HG03139 (cell line): ENCODE results near the gene PBX4.

Experiments used
- ATAC-seq: cut with Tn5 transposase; IDR thresholded peaks from one replicate; pipeline ENCODE4 v1.9.1; 2021; ENCODE audit not compliant: unreplicated experiment

Gene PBX4

DNA sequence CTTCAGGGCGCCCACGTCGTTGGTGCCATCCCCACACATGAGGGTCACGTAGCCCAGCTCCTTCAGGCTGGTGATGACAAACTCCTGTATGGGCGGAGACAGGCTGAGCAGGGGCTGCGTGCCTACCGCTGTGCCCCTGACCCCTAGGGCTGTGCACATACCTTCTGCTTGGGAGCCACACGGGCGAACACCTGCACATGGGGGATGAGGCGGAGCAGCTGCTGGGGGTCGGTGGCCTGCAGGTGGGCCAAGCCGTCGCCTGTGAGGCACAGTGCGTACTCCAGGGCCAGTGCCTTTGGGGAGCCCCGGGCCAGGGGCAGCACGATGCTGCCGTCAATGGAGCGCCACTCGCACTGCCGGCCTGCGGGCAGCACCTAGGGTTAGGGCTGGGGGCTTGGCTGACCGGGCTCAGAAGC lies 31.1 kb upstream of the PBX4 start:
- no peak for ATAC-seq

DNA sequence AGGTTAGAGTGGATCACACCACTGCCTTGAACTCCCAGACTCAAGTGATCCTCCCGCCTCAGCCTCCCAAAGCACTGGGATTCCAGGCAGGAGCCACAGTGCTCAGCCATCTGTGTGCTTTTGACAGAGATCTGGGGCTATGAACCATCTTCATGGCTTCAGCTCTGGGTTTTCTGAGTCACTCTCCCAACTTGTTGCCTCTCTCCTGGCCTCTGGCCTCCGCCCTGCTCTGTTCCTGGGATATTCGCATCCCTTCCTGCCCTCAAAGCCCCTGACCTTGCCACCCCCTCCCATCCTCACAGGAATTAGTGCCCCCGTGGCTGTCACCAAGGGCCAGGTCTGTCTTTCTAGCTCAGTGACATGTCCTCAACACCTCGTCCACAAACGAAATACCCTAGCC lies 30.7 kb upstream of the PBX4 start:
- ATAC-seq = no peak

GRCh38 chr19:19647037-19647835 lies 28.7 kb upstream of the PBX4 start:
- ATAC-seq = no peak

DNA sequence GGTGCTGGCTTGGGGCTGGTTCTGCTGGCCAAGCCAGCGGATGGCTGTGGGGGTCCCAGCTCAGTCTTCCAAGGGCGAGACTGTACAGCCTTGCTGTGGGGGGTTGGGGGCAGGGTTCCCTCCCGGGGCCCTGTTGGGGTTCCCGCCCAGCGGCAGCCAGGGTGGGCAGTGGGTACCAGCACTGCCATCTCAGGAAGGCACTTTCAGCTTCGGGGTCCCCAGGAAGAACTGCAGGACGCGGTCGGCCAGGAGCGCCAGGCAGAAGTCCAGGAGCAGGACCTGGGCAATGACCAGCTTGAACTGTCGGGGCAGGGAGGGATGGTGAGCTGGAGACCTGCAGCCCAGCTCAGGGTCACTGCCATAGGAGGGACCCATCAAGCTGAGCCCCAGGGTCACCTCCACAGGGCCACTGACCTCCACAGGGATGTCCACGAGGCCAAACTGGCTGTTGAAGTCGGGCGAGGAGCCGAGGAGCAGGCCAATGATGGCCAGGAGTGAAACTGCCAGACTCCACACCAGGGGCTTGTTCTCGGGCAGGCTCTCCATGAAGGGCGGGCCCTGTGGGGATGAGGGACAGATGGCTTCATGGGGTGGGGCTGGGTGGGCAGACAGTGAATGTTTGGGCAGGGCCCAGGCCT lies 26.9 kb upstream of the PBX4 start:
- ATAC-seq = no peak

GRCh38 chr19:19644054-19644388 lies 25.5 kb upstream of the PBX4 start:
- ATAC-seq = no peak

DNA sequence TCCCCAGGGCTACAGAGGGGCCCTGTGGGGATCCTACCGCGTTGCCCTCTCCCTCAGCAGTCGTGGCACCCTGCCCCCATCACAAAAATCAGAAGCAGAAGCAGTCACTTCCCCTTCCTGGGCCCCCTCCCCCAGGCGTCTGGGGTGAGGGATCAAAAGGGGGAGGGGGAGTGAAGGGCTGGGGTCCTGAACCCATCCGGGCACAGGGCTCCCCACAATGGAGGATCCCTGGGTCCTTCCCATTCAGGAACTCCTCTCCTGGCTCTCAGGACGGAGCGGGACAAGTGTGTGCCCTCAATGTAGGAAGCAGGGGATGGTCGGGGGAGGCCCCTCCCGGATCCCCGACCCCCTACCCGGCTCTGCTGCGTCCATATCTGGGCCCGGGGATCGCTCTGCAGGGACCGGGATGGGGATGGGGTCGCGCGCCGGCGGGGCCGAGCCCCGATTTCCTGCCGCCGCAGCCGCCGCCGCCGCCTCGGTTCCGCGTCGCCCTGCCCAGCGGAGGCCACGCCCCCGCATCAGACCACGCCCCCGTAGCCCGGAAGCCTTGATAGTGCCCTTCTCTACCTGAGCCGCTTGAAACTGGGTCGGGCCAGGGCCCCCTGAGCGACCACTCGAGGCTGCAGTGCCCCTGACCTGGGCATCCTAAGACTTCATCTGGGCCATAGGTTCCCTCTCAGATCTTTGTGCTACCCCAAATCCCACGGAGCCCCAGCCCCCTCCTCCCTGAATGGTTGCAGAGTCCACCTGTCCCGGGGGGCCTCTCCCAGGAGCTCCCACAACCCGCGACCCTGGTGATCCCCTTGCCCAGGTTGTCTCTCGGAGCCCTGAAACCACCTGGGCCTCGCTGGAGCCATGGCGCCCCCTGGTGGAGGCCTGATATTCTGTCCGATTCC lies 24.9 kb upstream of the PBX4 start, which contains the start of gene GMIP:
Gene GMIP, minus strand, starts transcription at position 500 of the 896 bp plus-strand sequence. Its CDS starts 128 bp downstream, at position 372.
- ATAC-seq = no peak

GRCh38 chr19:19642506-19643157 lies 24.1 kb upstream of the PBX4 start:
- no peak for ATAC-seq

- no peak for ATAC-seq
Measured at GRCh38 chr19:19637523-19638251, 19.2 kb upstream of the PBX4 start.

DNA sequence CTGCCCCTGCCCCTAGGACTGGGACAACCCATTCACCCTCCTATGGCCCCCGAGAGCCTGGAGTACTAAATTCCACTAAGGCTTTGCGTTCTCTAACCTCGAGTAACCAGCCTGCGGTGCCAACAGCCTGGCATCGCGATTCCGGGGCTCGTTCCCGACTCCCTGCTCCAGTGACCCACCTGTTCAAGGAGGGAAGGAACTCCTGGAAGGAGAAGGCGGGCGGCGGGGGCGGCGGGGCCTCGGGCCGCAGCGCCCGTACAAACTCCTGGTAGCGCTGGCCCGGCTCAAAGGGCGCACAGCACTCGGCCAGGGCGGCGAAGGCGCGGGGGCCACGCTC lies 18.7 kb upstream of the PBX4 start:
- no peak for ATAC-seq

- no peak for ATAC-seq
Measured at GRCh38 chr19:19636573-19637185, 18.2 kb upstream of the PBX4 start.

GRCh38 chr19:19635313-19635702 lies 16.8 kb upstream of the PBX4 start:
- ATAC-seq = no peak

- ATAC-seq = no peak
Measured at GRCh38 chr19:19634516-19635312, 16.2 kb upstream of the PBX4 start.

GRCh38 chr19:19633711-19634515 lies 15.4 kb upstream of the PBX4 start:
- ATAC-seq = no peak

GRCh38 chr19:19632661-19633060 lies 14.2 kb upstream of the PBX4 start:
- no peak for ATAC-seq

DNA sequence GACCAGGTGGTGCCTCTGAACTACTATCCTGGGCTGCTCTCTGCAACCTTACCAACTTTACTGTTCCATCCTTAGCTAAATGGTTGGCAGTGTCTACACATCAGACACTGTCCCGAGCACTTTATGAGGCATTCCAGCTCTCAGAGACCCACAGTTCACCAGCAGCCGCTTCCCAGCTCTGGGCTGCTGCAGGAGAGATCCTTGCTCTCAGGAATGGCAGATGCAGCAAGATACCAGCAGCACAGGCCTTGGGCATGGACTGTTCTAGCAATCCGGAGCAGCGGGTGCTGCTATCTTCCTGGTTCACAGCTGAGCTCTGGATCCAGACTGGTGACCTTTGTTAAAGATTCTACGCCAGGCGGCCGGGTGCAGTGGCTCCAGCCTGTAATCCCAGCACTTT lies 12.9 kb upstream of the PBX4 start:
- no peak for ATAC-seq

DNA sequence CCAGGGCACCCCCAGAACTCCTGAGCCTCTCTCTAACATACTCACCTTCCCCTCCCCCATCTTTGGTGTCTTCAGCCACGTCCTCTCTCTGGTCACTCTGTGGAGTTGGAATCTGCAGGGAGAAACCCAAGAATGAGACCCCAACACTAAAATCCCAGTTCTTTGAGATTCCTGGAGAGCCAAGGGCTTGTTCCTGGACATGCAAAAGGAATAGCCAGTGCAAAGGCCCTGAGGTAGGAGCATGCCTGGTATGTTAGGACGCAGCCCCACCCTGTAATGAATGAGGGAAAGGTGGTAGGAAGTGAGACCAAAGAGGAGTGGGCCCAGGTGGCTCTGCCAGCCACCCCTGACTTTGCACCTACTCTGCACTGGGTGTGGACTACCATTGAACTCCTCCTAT lies 11.9 kb upstream of the PBX4 start:
- no peak for ATAC-seq

GRCh38 chr19:19630062-19630414 lies 11.6 kb upstream of the PBX4 start:
- ATAC-seq = no peak

DNA sequence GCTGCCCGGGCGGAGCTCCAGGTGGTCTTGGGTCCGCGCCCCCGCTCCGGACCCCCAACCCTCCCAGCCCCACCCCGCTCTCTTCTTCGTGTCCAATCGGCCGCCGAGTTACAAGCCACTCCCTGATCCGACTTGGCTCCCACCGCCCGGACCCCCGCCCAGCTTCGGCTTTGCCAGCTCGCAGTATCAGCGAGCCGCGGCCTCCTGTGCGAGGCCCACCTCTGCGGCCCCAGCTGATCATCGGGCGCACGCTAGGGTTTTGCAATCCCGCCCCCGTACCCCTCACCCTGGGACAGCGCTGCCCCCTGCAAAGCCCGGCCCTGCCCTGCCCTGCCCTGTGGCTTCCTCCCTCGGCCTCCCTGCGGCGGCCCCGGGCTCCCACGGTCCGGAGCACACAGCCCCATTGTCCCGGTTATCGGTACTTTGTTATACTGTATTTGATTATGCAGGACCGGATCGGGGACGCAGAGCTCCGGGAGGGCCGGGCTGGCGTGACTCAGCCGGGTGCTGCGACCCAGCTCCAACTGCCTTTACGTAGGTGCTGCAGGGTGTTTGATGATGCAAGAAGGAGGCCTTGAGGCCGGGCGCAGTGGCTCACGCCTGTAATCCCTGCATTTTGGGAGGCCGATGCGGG lies 10.1 kb upstream of the PBX4 start:
- no peak for ATAC-seq
